Choroid plexus epithelial cell (primary cell): Measurements from ENCODE around the gene WIPF3.

ENCODE experiments used
- DNase-seq: peaks from one replicate; pipeline ENCODE4 v3.0.0-alpha.2; 2010; ENCODE audit warnings: low read depth
- H3K4me3 ChIP-seq: 2 replicates; pipeline ENCODE4 v1.5.1; 2011; ENCODE audit warnings: low read depth, mild to moderate bottlenecking, control low read depth, low read length, moderate library complexity
- TF ChIP-seq, protein P1 (sequence below): conservative IDR thresholded peaks from 2 replicates; pipeline ENCODE4 v1.5.1; 2011; ENCODE audit warnings: low read depth, mild to moderate bottlenecking, control low read depth, inconsistent platforms, low read length, moderate library complexity

WIPF3 gene

GRCh38 chr7:29797112-29797944 is 9.0 kb upstream of the WIPF3 start:
- DNase-seq: no peak
- no peak overlapping the region for H3K4me3 ChIP-seq
- TF ChIP-seq, protein P1, sequence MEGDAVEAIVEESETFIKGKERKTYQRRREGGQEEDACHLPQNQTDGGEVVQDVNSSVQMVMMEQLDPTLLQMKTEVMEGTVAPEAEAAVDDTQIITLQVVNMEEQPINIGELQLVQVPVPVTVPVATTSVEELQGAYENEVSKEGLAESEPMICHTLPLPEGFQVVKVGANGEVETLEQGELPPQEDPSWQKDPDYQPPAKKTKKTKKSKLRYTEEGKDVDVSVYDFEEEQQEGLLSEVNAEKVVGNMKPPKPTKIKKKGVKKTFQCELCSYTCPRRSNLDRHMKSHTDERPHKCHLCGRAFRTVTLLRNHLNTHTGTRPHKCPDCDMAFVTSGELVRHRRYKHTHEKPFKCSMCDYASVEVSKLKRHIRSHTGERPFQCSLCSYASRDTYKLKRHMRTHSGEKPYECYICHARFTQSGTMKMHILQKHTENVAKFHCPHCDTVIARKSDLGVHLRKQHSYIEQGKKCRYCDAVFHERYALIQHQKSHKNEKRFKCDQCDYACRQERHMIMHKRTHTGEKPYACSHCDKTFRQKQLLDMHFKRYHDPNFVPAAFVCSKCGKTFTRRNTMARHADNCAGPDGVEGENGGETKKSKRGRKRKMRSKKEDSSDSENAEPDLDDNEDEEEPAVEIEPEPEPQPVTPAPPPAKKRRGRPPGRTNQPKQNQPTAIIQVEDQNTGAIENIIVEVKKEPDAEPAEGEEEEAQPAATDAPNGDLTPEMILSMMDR: no peak

GRCh38 chr7:29798422-29798821 is 7.9 kb upstream of the WIPF3 start:
- TF ChIP-seq, protein P1: no peak
- no peak for DNase-seq
- H3K4me3 ChIP-seq: no peak overlapping the region

- TF ChIP-seq, protein P1: no peak
- no peak overlapping the region for H3K4me3 ChIP-seq
- no peak for DNase-seq
Observed at GRCh38 chr7:29801929-29802328, 4.4 kb upstream of the WIPF3 start.

- no peak for DNase-seq
- H3K4me3 ChIP-seq: no peak overlapping the region
- TF ChIP-seq, protein P1: no peak
Observed at GRCh38 chr7:29805031-29805430, 1.3 kb upstream of the WIPF3 start.

DNA sequence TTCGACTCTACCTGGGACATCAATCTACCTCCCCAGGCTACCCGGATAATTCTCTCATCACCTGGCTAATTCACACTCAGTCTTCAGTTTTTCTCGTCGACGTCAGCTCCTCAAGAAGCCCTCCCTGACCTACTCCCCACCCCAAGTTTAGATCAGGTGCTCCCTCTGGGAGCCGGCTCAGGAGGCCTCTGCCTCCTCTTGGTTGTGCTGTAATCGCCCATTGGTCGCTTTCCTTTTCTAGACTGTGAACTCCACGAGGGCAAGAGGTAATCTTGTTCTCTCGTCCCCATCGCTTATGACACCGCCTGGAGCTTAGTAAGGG is 461 bp upstream of the WIPF3 start:
- H3K4me3 ChIP-seq: no peak overlapping the region
- no peak for DNase-seq
- TF ChIP-seq, protein P1: no peak

DNA sequence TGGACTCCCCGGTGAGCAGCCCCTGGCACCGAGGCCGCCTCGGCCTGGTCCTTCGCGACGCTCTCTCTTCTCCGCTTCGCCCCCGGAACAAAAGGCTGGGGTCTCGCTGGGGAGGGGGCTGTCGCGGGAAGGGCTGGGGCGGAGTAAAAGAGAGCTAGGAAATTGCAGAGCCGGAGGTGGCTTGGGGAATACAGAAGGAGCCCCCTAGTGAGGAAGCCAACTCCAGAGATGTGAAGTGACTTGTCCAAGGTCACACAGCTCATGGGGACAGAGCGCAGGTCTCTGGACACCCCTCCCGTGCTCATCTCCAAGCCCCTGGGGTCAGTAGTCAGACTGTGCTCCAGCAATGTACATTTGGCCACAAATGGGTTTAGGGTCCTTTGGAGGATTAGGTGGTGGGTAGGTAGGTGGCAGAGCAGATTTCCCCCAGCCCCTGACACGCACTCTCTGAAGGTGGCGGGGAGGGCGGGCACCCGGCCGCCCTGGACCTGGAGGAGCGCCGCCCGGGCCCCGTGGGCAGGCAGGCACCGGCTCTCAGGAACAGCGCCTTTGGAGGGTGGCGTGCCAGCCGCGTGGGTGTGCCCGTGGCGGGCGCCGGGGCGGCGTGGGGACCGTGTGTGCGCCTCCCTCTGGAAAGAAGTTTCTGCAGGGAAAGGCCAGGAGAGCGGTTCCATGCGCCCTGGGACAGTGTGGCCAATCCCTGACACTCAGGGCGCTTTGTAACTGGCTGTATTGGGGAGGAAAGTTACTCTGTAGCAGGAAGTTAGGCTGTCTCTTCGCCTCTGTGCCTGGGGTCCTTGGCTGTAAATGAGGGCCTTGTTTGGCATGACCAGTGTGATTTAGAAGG is 910 bp downstream of the WIPF3 start:
- DNase-seq: no peak
- TF ChIP-seq, protein P1: no peak
- H3K4me3 ChIP-seq: no peak overlapping the region
